SK-N-SH (cell line): Measurements from ENCODE around the gene RNF130. TPM values are rescaled to one million over a fixed set of nuclear protein-coding genes. Genes with fewer than 3 reads are reported as not detected.

Source experiments
- CTCF ChIA-PET: fragments of 300-600, 350-600 bp; formaldehyde crosslinking; extraction: SDS; loops from one replicate; lab custom pipeline; 2021; lab: Yijun Ruan, JAX
- POLR2A ChIA-PET: fragments of 350-600 bp; sonication (Branson Sonifier 250); formaldehyde crosslinking; extraction: SDS; loops from one replicate; lab custom pipeline; 2020; ENCODE audit warnings: antibody characterized with exemption, inconsistent platforms; lab: Yijun Ruan, JAX
- DNase-seq: peaks from one replicate; pipeline ENCODE4 v3.0.0; 2012
- H2AFZ ChIP-seq: fragments of 200-600 bp; sonication (generic); 2 replicates; pipeline ENCODE4 v1.8.1; 2016; ENCODE audit warnings: antibody characterized with exemption, mild to moderate bottlenecking, low read depth
- H3F3A ChIP-seq: fragments of 200-600 bp; sonication (generic); replicated peaks from 2 replicates; pipeline ENCODE3; 2016; ENCODE audit warnings: antibody characterized with exemption, mild to moderate bottlenecking; ENCODE audit not compliant: insufficient read depth
- H3K27ac ChIP-seq, 2 experiments: fragments of 200-500 bp in 1 of 2; fragments of 200-600 bp in 1 of 2; sonication (Bioruptor generic) in 1 of 2; sonication (generic), shearing (Covaris generic) in 1 of 2; 2 replicates each; pipeline versions ENCODE4 v1.5.1 to v1.6.1; 2014 to 2016; ENCODE audit warnings: low read depth in 2 of 2, inconsistent platforms in 1 of 2, low read length in 1 of 2, mild to moderate bottlenecking in 1 of 2, mixed read lengths in 1 of 2
- H3K27me3 ChIP-seq: fragments of 200-600 bp; sonication (generic), shearing (Covaris generic); 2 replicates; pipeline ENCODE4 v1.6.1; 2016; ENCODE audit warnings: mixed run types; ENCODE audit not compliant: insufficient read depth
- H3K36me3 ChIP-seq, 2 experiments: fragments of 200-500 bp in 1 of 2; fragments of 200-600 bp in 1 of 2; sonication (Bioruptor generic) in 1 of 2; sonication (generic) in 1 of 2; replicated peaks in 1 of 2; 2 replicates each; pipeline versions ENCODE3 to v1.5.1; 2014 to 2016; ENCODE audit warnings: low read length in 1 of 2, mild to moderate bottlenecking in 1 of 2; ENCODE audit not compliant: insufficient read depth in 2 of 2, control insufficient read depth in 1 of 2
- H3K4me1 ChIP-seq, 2 experiments: fragments of 200-500 bp in 1 of 2; fragments of 200-600 bp in 1 of 2; sonication (Bioruptor generic) in 1 of 2; sonication (generic), shearing (Covaris generic) in 1 of 2; 2 replicates each; pipeline versions ENCODE4 v1.5.1 to v1.6.1; 2014 to 2016; ENCODE audit warnings: low read depth in 1 of 2, low read length in 1 of 2, mixed run types in 1 of 2; ENCODE audit not compliant: insufficient read depth in 2 of 2, control insufficient read depth in 1 of 2
- H3K4me2 ChIP-seq: fragments of 200-600 bp; sonication (generic), shearing (Covaris generic); 2 replicates; pipeline ENCODE4 v1.6.1; 2017; ENCODE audit warnings: mixed run types
- H3K4me3 ChIP-seq, 2 experiments: fragments of 200-500 bp in 1 of 2; fragments of 200-600 bp in 1 of 2; sonication (Bioruptor generic) in 1 of 2; sonication (generic), shearing (Covaris generic) in 1 of 2; 2 replicates each; pipeline versions ENCODE4 v1.5.1 to v1.8.1; 2014 to 2016; ENCODE audit warnings: low read depth in 2 of 2, inconsistent platforms in 1 of 2, low read length in 1 of 2, mild to moderate bottlenecking in 1 of 2, mixed read lengths in 1 of 2, moderate library complexity in 1 of 2
- H3K79me2 ChIP-seq: fragments of 200-600 bp; sonication (generic); 2 replicates; pipeline ENCODE4 v1.8.1; 2017; ENCODE audit warnings: mild to moderate bottlenecking; ENCODE audit not compliant: insufficient read depth
- H3K9ac ChIP-seq: fragments of 200-600 bp; sonication (generic); 2 replicates; pipeline ENCODE4 v1.6.1; 2017; ENCODE audit warnings: mixed run types
- H3K9me2 ChIP-seq: fragments of 200-600 bp; sonication (generic); 2 replicates; pipeline ENCODE4 v1.6.1; 2017; ENCODE audit warnings: mixed run types
- H3K9me3 ChIP-seq: fragments of 200-600 bp; sonication (generic); 2 replicates; pipeline ENCODE4 v1.6.1; 2017; ENCODE audit warnings: mixed run types, mild to moderate bottlenecking, moderate library complexity
- H4K20me1 ChIP-seq: fragments of 200-600 bp; sonication (generic); 2 replicates; pipeline ENCODE4 v1.6.1; 2017; ENCODE audit warnings: mild to moderate bottlenecking, mixed run types; ENCODE audit not compliant: insufficient read depth
- CHD2 ChIP-seq: fragments of 150-350 bp; IDR thresholded peaks from 2 replicates; pipeline ENCODE4 v1.6.1; 2018; ENCODE audit warnings: low read length; ENCODE audit not compliant: partially characterized antibody
- CTCF ChIP-seq: fragments of 200-600 bp; sonication (generic); IDR thresholded peaks from 2 replicates; pipeline ENCODE4 v1.6.1; 2017; ENCODE audit warnings: antibody characterized with exemption, mild to moderate bottlenecking, moderate library complexity
- EZH2phosphoT487 ChIP-seq: fragments of 200-600 bp; sonication (generic); IDR thresholded peaks from 2 replicates; pipeline ENCODE4 v1.6.1; 2017; ENCODE audit warnings: low read depth, mixed run types, mild to moderate bottlenecking, antibody characterized with exemption, moderate library complexity, borderline replicate concordance
- FOXJ3 ChIP-seq: sonication (generic); formaldehyde crosslinking; IDR thresholded peaks from 2 replicates; pipeline ENCODE4 v1.5.1; 2020; ENCODE audit warnings: mild to moderate bottlenecking, missing genetic modification reagents
- FOXM1 ChIP-seq: IDR thresholded peaks from 2 replicates; pipeline ENCODE4 v1.4.0; 2012; ENCODE audit warnings: low read depth, mild to moderate bottlenecking
- GABPA ChIP-seq: IDR thresholded peaks from 2 replicates; pipeline ENCODE4 v1.4.0; 2012; ENCODE audit warnings: low read depth, mild to moderate bottlenecking
- MAX ChIP-seq: IDR thresholded peaks from 2 replicates; pipeline ENCODE4 v1.4.0; 2012; ENCODE audit warnings: low read depth
- MXI1 ChIP-seq: IDR thresholded peaks from 2 replicates; pipeline ENCODE4 v1.6.1; 2012; ENCODE audit warnings: mild to moderate bottlenecking, low read depth, low read length, improper control_type of control experiment
- NRF1 ChIP-seq: IDR thresholded peaks from 2 replicates; pipeline ENCODE4 v1.6.1; 2012; ENCODE audit warnings: low read depth, mild to moderate bottlenecking, low read length
- POLR2AphosphoS5 ChIP-seq: IDR thresholded peaks from 2 replicates; pipeline ENCODE4 v1.6.1; 2012; ENCODE audit warnings: low read depth, low read length
- RCOR1 ChIP-seq: fragments of 150-350 bp; IDR thresholded peaks from 2 replicates; pipeline ENCODE4 v1.6.1; 2017; ENCODE audit warnings: antibody characterized with exemption, low read length
- RFX5 ChIP-seq: IDR thresholded peaks from 2 replicates; pipeline ENCODE4 v1.6.1; 2012; ENCODE audit warnings: mild to moderate bottlenecking, improper control_type of control experiment, low read length
- TAF1 ChIP-seq: IDR thresholded peaks from 2 replicates; pipeline ENCODE4 v1.6.1; 2012; ENCODE audit warnings: low read depth, mild to moderate bottlenecking, low read length, moderate library complexity, borderline replicate concordance
- USF1 ChIP-seq: IDR thresholded peaks from 2 replicates; pipeline ENCODE4 v1.4.0; 2012; ENCODE audit warnings: low read depth, borderline replicate concordance
- USF2 ChIP-seq: fragments of 150-350 bp; IDR thresholded peaks from 2 replicates; pipeline ENCODE4 v1.6.1; 2017; ENCODE audit warnings: antibody characterized with exemption, low read length, low read depth, borderline replicate concordance
- WGBS: methylation state at CpG from one replicate; pipeline ENCODE4 v1.1.6; 2017; ENCODE audit warnings: low lambda C conversion rate; 5-methylcytosine and 5-hydroxymethylcytosine counted together
- polyA plus RNA-seq, 3 experiments: library from polyadenylated mRNA; depleted of rRNA; stranded (reverse); fragments of >200 nt; gene quantifications; 2 replicates each; pipeline ENCODE4 v1.2.3, GENCODE V29; 2012

The RNF130 gene
- polyA plus RNA-seq, 1 of the 3 experiments (the other 2 are of a cell fraction): 41.4 TPM

GRCh38 chr5:179912386-179912785 lies 159.2 kb downstream of the RNF130 start:
- Histone ChIP-seq H3F3A (no peaks in the 10 kb centered on the region), H3K4me1 (no peaks in the 10 kb centered on the region; a peak in 1 of 4 replicates), H3K9me3 (no peaks in the 10 kb centered on the region), H3K36me3 (no peaks in the 10 kb centered on the region), H3K27ac (no peak overlapping the region), H3K9ac (no peak overlapping the region), H4K20me1 (no peaks in the 10 kb centered on the region), H2AFZ (no peak overlapping the region), H3K9me2 (no peaks in the 10 kb centered on the region), H3K79me2 (no peaks in the 10 kb centered on the region), H3K4me2 (no peak overlapping the region), H3K27me3 (no peaks in the 10 kb centered on the region), H3K4me3 (no peak overlapping the region)
- TF ChIP-seq TAF1 (no peak), MAX (no peak), USF2 (no peak), RFX5 (no peak), USF1 (no peak), RCOR1 (no peak), FOXJ3 (CRISPR knock-in tag) (no peak), POLR2AphosphoS5 (no peak), GABPA (no peak), EZH2phosphoT487 (no peak), MXI1 (no peak), FOXM1 (no peak), NRF1 (no peak), CTCF (no peak), CHD2 (no peak)
- ChIA-PET POLR2A (no interaction called here), CTCF (interaction anchor here (1.0 kb wide), 1 partner anchor 63 kb away, joined by 3 read pairs; no protein-coding TSS in a partner anchor)
- WGBS: 72% methylated on average over 6 of the region's 7 CpGs
- no peak for DNase-seq
